Lung microvascular endothelial cell (primary cell): ENCODE data around the gene RALGAPB. TPM values are rescaled to one million over a fixed set of nuclear protein-coding genes. Genes with fewer than 3 reads are reported as not detected.
A peak's percentile ranks its signal among the peaks of the same experiment; 100 is the strongest.
"Not testable (repeated sequence)": the region's sequence is repeated elsewhere in the genome, so short reads cannot be mapped to it uniquely, and the experiment has no call there.

ENCODE experiments used
- DNase-seq, 2 donors: peaks; one replicate each; pipeline versions ENCODE4 v3.0.0 to v3.0.0-alpha.2; 2010; ENCODE audit warnings: low read depth in 2 of 2
- total RNA-seq: library from RNA; depleted of rRNA; stranded (reverse); fragments of >200 nt; gene quantifications from 2 replicates; pipeline ENCODE4 v1.2.1, GENCODE V29; 2014

RALGAPB gene
- total RNA-seq, 1 donor from 2014 or later, result 13.9 TPM

GRCh38 chr20:38485041-38485440, 12.4 kb downstream of the RALGAPB start:
- DNase-seq, result peak; percentile 73 to 80

GRCh38 chr20:38489181-38489580, 16.5 kb downstream of the RALGAPB start:
- no peak for DNase-seq

GRCh38 chr20:38497246-38497935, 24.7 kb downstream of the RALGAPB start:
- DNase-seq, result peak in 1 of 2 donors; percentile 37

GRCh38 chr20:38498909-38499308, 26.3 kb downstream of the RALGAPB start:
- peak in 1 of 2 donors; percentile 14 for DNase-seq

GRCh38 chr20:38499366-38499765, 26.7 kb downstream of the RALGAPB start:
- no peak for DNase-seq

- no peak for DNase-seq
Measured at GRCh38 chr20:38501858-38502436, 29.3 kb downstream of the RALGAPB start.

GRCh38 chr20:38504368-38505090, 31.9 kb downstream of the RALGAPB start:
- no peak for DNase-seq

- no peak for DNase-seq
Measured at GRCh38 chr20:38505091-38505455, 32.4 kb downstream of the RALGAPB start.

GRCh38 chr20:38511726-38512125, 39.1 kb downstream of the RALGAPB start:
- DNase-seq, result not testable (repeated sequence)

GRCh38 chr20:38514185-38514584, 41.5 kb downstream of the RALGAPB start:
- peak in 1 of 2 donors; percentile 3 for DNase-seq

- DNase-seq, result no peak
Measured at GRCh38 chr20:38514947-38515346, 42.3 kb downstream of the RALGAPB start.

- no peak for DNase-seq
Measured at GRCh38 chr20:38515631-38516030, 43.0 kb downstream of the RALGAPB start.

- DNase-seq, result no peak
Measured at GRCh38 chr20:38519426-38519825, 46.8 kb downstream of the RALGAPB start.

GRCh38 chr20:38520261-38520660, 47.6 kb downstream of the RALGAPB start:
- no peak for DNase-seq

- no peak for DNase-seq
Measured at GRCh38 chr20:38523697-38524096, 51.1 kb downstream of the RALGAPB start.

- DNase-seq, result no peak
Measured at GRCh38 chr20:38528167-38528566, 55.5 kb downstream of the RALGAPB start.

GRCh38 chr20:38531021-38531420, 58.4 kb downstream of the RALGAPB start:
- DNase-seq, result no peak

GRCh38 chr20:38534756-38535155, 62.1 kb downstream of the RALGAPB start:
- DNase-seq, result no peak

GRCh38 chr20:38536310-38536709, 63.7 kb downstream of the RALGAPB start:
- no peak for DNase-seq

GRCh38 chr20:38537176-38537575, 64.5 kb downstream of the RALGAPB start:
- DNase-seq, result no peak

GRCh38 chr20:38538789-38539188, 66.1 kb downstream of the RALGAPB start:
- no peak for DNase-seq

- no peak for DNase-seq
Measured at GRCh38 chr20:38543014-38543906, 70.6 kb downstream of the RALGAPB start.
